HS-5 (cell line): ENCODE data around the gene RSPO1.
"Not testable (repeated sequence)": the region's sequence is repeated elsewhere in the genome, so short reads cannot be mapped to it uniquely, and the experiment has no call there.

Experiments
- DNase-seq: peaks from one replicate; pipeline ENCODE4 v3.0.0-alpha.2; 2012; ENCODE audit warnings: low read depth

The RSPO1 gene, protein sequence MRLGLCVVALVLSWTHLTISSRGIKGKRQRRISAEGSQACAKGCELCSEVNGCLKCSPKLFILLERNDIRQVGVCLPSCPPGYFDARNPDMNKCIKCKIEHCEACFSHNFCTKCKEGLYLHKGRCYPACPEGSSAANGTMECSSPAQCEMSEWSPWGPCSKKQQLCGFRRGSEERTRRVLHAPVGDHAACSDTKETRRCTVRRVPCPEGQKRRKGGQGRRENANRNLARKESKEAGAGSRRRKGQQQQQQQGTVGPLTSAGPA

DNA sequence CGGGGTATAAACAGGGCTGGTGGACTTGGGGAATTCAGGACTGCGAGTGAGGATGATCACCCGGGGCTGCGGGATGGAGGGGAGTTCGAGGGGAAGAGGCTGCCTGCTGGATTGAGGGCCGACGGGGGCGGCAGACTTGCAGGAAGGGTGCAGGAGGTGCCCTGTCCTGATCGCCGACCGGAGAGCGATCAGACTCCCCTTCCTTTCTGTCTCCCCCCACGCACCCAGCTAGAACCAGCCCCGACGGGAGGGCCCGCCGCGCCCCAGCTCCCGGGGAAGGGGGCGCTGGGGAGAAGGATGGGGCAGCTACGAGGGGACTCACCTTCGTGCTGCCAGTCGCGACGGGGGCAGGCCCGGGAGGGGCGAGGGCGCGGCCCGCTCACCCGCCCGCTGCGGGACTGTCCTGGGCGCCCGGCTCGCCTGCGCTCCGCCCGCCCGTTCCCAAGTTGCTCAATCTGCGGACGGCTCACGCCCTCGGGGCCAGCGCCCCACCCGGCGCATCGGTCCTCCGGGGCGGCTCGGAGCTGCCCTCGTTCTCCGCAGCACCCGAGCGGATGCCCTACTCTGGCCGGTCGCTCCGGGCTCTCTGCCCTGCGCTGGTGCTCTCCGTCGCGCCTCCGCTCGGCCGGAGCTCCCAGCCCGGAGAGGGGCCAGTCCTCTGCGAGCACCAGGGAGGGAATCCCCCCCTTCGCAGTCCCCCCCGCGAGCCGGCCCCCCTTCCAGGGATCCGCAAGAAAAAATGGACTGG lies at the start of gene RSPO1:
Gene RSPO1, minus strand, starts transcription at position 649 of the 748 bp plus-strand sequence. CDS start 5,231 bp downstream, outside the sequence.
- DNase-seq = no peak

DNA sequence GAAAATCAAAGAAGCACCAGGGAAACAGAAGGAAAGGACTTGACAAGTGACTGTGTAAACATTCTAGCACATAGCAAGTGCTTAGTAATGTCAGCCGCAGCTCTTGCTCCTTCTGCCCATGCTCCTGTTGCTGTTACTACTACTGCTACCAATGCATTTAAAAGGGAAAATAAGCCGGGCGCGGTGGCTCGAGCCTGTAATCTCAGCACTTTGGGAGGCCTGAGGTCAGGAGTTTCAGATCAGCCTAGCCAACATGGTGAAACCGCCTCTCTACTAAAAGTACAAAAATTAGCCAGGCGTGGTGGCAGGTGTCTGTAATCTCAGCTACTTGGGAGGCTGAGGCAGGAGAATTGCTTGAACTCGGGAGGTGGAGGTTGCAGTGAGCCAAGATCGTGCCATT lies 49.5 kb upstream of the RSPO1 start:
- not testable (repeated sequence) for DNase-seq

DNA sequence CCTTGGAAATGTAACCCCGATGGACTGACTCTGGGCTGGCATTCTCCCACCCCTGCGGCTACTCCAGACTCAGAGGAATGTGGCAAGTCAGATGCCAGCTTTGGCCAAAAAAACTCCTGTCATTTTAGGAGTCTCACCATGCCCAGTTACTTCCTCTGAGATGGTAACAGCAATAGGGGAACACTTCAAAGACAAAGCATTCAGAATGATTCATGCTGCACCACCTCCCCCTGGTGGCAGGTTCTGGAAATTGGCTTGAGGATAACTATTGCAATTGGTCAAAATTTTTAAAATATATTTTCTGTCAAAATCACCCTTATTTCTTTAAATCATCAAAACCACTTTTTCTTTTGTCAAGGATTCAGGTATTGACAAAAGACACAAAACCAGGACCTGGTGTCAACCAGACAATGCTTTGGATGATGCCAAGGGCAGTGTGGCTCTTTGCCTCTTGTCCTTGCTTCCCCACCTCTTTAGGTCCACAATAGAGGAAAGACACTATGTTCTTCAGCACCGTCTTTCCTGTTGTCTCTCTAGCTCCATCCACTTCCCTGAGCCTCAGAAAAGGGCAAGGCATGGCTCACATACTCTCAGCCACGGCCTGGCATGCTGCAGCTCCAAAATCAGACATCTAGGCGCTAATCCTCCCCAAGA lies 47.8 kb upstream of the RSPO1 start:
- no peak for DNase-seq

DNA sequence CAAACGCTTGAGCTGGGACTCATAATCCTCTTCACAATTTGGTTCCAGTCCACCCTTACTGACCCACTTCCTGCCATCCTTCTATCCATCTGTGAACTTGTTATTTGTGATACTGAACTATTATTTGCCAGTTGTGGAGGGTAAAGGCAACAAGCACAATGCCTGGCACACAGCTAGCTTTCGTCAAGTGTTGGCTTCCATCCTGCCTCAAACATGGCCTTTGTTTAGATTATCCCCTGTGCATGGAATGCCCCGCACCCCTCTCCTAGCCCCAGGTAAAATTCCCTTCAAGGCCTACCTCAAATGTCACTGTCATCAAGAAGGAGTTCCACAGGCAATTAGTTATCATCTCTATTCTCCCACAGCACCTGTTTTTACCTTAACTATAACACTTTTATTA lies 46.2 kb upstream of the RSPO1 start:
- DNase-seq = no peak

DNA sequence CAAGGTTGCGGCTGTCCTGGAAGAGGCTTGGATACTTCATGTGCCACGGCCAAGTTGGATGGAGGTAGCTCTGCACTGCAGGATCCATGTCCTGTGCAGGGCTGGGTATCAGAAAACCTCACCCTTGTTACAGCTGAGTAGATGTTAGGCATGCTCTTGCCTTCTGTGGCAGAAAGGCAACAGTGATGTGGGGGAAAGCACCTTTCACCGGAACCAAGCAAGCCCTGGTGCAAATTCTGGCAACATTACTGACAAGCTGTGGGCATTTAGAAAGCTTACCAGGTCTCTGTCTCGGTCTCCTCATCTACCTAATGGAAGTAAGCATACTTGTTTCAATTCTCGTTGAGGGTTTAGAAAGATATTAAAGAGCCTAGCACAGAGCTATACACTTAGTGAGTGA lies 43.1 kb upstream of the RSPO1 start:
- DNase-seq = no peak

DNA sequence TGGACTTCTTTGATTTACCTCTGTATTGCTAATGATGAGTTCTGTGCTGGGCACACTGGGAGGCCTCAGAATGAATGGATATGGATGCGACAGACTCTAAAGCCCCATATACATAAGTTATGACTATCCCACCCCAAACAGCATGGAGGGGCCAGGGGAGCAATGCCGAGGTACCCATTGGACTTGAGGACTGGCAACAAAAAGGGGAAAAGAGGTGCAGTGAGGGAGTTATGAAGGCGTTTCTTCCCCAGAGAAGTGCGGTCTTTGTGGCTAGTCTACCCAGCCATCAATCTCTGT lies 42.4 kb upstream of the RSPO1 start:
- no peak for DNase-seq

DNA sequence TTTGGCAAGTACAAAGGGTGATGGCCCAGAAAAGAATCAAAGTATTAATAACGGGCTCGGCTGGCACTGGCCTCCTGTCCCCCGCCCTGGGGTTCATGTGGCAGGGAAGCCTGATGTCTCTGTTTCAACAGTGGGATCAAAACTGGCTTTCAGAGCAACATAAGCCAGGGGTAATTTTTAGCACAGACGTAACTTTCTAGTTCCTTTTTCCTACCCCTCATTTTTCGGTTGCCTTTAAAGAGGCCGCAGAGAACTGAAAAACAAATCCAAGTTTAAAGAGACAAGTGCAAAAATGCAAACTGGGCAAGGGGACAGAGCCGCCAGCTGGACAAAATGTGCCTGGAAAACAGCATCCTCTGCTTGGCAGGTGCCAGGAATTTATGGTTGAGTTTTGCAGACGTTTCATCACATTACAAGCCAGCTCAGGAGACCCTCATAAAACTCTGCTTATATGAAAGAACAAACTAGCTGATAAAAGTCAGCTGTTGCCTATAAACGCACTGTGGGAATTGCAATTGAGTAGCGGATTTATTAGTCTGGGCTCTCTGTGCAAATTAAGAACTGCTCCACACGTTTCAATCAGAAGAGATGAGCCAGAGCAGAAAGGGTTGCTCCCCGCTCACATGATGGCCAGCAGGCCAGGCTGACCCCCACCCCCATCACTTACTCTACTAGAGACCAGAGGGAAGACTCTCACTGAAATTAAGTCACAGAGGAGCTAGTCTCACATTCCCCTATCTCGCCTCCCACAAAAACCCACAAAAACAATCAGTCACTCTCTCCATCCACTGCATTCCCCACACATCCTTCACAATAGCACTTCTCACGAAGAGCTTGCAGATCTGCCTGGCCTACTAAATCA lies 41.8 kb upstream of the RSPO1 start:
- no peak for DNase-seq

DNA sequence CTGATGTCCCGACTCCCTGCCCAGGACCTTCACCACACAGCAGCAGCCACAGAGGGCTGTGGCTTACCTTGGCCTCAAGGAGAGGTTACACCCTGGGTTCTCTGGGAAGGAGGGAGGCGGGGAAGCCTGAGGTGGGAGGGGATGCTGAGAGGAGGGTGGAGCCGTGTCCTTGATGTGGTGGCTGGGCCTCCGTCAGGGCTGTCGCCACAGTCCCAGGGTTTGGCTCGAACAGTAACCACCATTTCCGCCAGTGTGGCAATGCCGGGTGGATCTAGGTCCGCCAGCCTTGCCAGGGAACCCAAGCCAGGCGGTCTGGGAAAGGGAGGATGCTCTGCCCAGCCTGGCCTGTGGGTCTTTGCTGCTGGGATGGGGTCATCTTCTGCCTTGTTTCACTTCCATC lies 39.2 kb upstream of the RSPO1 start:
- DNase-seq = no peak

DNA sequence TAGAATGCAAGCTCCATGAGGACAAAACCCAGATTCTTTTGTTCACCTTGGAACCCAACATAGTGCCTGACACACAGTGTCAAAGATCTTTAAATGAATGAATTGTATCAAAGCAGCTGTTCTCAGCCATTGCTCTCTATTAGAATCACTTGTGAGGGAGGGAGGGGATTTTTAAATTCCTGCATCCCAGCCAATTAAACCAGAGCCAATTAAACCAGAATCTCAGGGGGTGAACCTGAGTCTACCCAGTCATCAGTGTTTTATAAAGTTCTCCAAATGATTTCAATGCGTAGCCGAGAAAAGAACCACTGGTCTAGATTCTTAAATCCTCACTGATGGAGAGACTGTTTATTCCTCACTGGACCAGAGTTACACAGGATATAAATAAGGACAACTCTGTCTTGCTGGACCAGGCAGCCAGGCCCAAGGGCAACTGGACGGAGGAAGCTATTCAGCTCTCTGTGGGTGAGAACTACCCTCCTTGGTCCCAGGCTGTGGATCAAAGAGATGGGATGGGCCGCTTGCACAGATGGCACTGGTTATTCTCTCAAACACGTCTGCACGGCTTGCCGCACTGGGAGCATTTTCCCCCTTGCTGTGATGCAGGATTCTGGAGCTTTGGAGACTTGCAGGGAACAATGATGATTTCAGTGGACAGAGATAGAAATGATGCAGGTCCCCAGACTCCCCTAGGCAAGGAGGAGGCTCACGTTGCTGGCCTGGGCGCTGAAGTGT lies 37.6 kb upstream of the RSPO1 start:
- no peak for DNase-seq

DNA sequence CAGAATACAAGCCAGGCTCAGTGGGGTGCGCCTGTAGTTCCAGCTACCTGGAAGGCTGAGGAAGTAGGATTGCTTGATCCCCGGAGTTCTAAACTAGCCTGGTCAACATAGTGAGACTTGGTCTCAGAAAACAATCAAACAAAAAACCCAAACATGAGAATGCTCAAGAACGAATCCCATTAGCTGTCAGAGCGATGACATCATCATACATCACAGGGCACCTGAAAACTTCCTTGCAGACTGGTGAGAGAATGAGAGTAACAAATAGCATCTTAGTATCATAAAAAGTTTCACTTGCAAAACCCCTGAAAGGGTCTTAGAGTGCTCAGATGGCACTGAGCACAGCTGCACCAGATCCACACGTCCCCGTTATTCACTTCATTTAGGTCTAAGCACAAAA lies 36.6 kb upstream of the RSPO1 start:
- DNase-seq = no peak

DNA sequence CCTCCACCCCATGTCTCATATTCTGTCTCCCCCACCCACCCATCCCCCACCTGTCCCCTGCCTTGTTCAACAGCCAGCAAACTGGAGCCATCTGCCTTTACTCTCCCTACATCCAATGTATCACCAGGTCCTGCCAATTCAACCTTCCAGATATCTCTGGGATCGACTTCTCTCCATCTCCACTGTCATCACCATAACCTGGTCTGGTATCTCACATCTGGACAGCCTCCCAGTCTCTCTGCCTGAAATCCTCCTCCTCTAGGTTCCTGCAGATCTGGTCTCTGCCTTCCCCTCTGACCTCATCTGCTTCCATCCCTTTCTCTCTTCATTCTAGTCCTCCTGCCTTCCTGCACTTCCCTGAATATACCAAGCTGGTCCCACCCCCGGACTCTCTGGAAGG lies 35.4 kb upstream of the RSPO1 start:
- no peak for DNase-seq

DNA sequence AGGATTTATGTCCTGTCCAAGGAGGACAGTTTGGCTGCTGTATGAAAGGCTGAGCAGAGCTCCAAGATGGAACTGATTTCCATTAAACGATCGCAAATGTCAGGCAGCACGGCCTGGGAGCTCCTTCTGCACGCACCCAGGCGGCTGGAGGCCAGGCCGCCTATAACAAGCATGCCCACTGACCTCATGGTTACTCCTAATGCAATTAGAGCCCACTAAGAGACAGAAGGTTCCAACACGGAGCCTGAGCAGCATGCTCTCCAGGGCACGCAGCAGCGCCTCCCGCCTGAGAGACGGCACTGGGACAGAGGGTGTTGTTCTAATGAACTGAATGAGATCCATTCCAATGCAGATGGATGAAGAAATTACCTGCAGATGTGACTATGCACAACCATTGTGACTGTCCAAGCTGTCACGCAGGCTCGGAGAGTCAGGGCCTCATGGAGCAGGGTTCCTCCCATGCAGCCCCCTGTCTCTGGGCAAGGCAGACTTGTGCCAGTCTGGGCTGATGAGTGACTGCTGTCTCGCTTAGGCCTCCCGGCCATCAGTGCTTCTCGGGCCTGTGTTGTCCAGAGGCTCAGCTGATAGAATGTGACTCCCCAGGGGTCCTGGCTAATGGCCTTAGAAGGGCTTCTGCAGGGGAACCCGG lies 32.5 kb upstream of the RSPO1 start:
- no peak for DNase-seq

DNA sequence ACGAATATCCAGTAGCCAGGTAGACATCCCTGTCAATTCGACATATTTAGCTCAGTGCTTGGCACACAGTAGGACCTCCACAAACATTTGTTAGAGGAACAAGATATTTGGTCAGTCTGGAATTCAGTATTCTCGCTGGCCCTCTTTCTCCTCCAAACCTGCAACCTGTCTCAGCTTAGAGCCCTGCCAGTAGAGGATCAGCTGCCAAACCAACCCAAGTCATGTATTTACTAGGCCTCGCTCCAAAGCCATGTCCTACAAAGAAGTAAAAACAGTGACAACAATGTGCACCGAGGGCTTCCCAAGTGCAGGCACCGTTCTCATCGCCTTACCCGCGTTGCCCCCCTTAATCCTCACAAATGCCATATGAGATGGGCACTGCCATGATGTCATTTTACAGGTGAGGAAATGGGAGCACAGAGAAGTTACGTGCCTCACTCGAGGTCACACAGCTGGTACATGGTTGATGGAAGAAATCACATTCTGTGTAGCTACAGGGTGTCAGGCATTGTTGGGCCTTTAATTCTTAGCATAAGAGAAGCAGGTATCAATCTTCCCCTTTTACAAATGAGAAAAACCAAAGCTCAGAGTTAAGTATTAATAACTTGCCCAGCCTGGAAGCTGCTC lies 31.7 kb upstream of the RSPO1 start:
- DNase-seq = no peak

DNA sequence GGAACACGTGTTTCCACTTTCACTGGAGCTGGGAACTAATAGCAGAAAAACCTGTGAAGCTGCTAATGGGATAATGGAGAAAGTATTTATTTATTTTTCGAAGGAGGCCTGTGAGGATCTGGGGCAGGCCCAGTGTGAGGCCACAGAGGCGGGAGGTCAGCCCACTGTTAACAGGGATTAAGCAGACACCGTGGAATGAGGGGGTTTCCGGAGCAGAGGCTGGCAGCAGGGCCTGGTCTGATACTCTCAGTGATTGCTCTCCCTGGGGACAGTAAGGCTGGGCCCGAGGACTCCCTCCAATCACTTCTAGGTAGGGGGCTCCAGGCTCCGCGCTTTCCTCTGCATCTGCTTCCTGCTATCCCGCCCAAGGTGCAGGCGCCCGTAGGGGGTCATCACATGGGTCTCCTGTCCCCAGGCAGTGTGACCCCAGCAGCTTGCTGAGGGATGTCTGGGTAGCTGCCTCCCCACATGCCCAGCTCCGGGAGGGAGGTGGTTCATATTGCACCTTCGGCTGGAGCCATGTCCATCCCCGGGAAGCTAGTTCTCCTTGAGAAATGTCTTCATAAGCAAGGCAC lies 28.8 kb upstream of the RSPO1 start:
- no peak for DNase-seq

DNA sequence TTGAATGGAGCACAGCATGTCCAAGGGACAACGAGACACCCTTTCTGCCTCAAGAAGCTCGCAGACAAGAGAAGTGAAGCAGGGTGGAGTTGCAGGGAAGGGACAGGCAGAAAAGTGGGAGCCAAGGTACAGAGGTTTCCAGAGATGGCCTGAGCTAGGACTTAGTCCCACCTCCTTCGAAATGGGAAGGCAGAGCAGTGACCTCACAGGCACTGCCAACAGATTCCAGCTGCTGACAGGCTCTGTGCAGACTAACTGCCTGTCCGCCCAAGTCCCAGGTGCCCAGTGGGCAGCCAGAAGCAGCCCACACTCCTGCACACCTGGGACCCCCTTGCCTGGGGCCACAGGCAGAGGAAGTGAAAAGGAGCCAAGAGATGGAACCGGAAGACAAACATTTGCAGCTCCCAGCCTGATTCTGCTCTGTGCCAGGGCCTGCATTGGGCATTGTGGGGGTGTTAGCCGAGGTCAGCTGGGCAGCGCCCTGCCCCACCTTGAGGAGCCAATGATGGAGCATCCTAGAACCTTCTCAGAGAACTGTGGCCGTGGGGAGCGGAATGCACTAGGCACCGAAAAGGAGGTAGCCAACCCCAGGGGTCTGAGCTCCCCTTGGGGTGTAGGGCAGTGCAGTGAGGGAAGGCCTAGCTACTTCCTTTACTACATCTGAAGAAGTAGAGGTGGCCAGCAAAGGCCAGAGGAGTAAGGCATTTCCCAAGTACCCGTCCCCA lies 27.5 kb upstream of the RSPO1 start:
- no peak for DNase-seq

DNA sequence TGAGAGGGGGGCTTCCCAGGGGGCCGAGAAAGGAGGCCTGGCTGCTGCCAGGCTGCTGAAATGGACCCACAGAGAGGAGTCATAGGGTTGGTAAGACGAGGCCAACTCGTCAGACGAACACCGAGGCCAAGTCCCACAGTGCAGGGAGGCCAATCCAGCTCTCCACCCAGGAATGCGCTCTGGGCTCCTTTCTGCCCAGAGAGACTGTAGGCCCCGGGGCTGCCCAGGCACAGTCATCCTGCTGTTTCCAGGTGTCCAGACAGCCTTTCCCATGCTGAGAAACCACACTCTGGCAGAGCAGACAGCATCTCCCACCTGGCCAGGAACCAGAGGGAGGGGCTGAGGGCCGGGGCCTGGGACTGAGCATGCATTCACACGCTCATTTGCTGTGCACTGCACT lies 26.7 kb upstream of the RSPO1 start:
- no peak for DNase-seq

DNA sequence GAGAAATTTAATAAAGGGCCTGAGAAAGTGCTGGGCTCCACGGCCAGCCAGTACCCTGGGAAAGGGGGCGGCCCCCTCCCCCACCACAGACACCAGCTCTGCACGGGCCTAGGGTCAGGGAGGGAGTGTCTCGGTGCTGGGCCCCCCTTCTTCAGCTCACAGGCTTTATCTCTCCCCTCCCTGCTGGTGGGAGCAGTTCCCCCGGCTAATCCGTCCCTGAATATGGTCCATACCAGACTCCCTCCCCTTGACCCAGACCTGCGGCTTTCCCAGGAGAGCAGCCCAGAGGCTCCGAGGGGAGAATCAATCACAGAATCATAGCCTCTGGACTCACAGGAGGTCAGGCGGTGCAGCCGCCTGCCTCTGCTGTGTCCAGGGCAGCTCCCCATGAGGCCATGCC lies 26.0 kb upstream of the RSPO1 start:
- no peak for DNase-seq

DNA sequence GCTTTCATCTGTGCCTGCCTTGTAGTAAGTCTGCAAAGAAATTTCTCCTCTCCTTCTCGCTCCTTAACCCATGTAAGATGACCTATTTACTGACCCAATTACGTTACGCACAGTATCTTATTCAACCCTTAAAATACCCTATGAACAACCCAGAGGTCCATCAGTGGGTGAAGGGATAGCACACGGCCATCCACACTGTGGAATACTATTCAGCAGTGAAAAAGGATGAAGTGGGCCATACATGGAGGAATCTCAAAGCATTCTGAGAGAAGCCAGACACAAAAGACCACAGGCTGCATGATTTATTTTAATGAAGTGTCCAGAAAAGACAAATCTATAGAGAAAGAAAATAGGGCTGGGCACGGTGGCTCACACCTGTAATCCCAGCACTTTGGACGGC lies 23.8 kb upstream of the RSPO1 start:
- no peak for DNase-seq

DNA sequence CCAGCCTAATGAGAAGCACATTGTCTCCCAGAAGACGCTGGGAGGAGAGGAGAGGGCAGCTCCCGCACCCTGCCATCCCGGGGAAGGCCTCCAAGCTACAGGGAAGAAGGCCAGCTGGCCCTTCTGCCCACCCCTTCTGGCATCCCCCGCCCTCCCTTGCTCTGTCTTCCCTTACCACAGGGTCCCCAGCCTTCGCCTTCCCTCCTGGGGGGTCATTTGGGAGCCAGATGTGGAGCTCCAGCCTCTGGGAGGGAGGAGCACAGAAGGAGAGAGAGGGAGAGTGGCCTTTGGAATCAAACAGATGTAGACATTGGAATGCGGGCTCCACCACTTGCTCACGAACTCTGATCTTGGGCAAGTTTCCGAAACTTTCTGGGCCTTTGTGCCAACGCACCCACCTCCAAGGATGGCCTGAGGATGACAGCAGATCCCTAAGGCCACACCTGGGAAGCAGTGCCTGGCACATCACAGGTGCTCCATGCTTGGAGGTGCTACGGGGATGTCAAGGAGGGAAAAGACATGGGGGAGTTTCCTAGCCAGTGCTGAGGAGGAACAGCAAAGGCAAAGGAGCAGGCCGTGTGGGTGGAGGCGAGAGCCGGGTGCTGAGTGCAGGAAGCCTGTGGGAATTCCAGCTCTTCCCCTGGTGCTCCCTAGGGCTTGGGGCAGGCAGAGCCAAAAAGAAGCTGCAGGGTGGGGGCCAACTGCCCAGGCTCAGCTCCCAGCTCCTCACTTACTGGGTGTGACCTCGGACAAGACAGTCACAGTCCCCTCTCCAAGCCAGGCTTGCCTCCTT lies 23.1 kb upstream of the RSPO1 start:
- DNase-seq = no peak
